CD4-positive, alpha-beta memory T cell (primary cell): ENCODE data around the gene DAPK2. TPM values are rescaled to one million over a fixed set of nuclear protein-coding genes. Genes with fewer than 3 reads are reported as not detected.

ENCODE experiments used
- CTCF ChIA-PET: fragments of 350-600 bp; sonication (Branson Sonifier 250); formaldehyde crosslinking; loops from one replicate; lab custom pipeline; 2021; ENCODE audit warnings: inconsistent platforms; ENCODE audit not compliant: partially characterized antibody; lab: Charles Lee
- POLR2A ChIA-PET: fragments of 350-600 bp; sonication (Branson Sonifier 250); formaldehyde crosslinking; loops from one replicate; lab custom pipeline; 2021; ENCODE audit not compliant: partially characterized antibody; lab: Charles Lee
- DNase-seq, 5 donors: peaks; one replicate each; pipeline versions ENCODE4 v3.0.0 to v3.0.0-alpha.2; 2020 to 2022; ENCODE audit warnings: mixed read lengths in 1 of 5
- H3K27ac ChIP-seq: one replicate; pipeline ENCODE4 v1.7.0; 2013; ENCODE audit warnings: low read depth, low read length
- H3K27me3 ChIP-seq: 2 replicates; pipeline ENCODE4 v1.7.0; 2013; ENCODE audit warnings: mild to moderate bottlenecking, low read length, moderate library complexity; ENCODE audit not compliant: insufficient read depth
- H3K36me3 ChIP-seq: 2 replicates; pipeline ENCODE4 v1.7.0; 2013; ENCODE audit warnings: mild to moderate bottlenecking, low read length, moderate library complexity; ENCODE audit not compliant: insufficient read depth
- H3K4me1 ChIP-seq: 2 replicates; pipeline ENCODE4 v1.7.0; 2013; ENCODE audit warnings: mild to moderate bottlenecking, low read length, moderate library complexity; ENCODE audit not compliant: insufficient read depth
- H3K4me3 ChIP-seq, 2 donors: one replicate each; pipeline ENCODE4 v1.7.0; 2013; ENCODE audit warnings: low read length in 2 of 2, mild to moderate bottlenecking in 1 of 2
- H3K9me3 ChIP-seq, 2 donors: one replicate each; pipeline ENCODE4 v1.7.0; 2013; ENCODE audit warnings: low read length in 2 of 2, control low read depth in 1 of 2; ENCODE audit not compliant: control insufficient read depth in 1 of 2
- H3K27ac Mint-ChIP-seq, 7 donors: one replicate each; pipeline ENCODE4 v1.8.0; 2020 to 2021; ENCODE audit warnings: mixed read lengths in 7 of 7, mild to moderate bottlenecking in 6 of 7, inconsistent platforms in 3 of 7, moderate library complexity in 3 of 7
- H3K27me3 Mint-ChIP-seq, 2 donors: one replicate each; pipeline ENCODE4 v1.8.0; 2020 to 2021; ENCODE audit warnings: mixed read lengths in 2 of 2
- H3K36me3 Mint-ChIP-seq, 2 donors: one replicate each; pipeline ENCODE4 v1.8.0; 2020 to 2021; ENCODE audit warnings: mixed read lengths in 2 of 2, inconsistent platforms in 1 of 2, mild to moderate bottlenecking in 1 of 2
- H3K4me1 Mint-ChIP-seq, 4 donors: one replicate each; pipeline ENCODE4 v1.8.0; 2020 to 2021; ENCODE audit warnings: mixed read lengths in 4 of 4, mild to moderate bottlenecking in 1 of 4
- H3K4me3 Mint-ChIP-seq, 8 donors: one replicate each; pipeline ENCODE4 v1.8.0; 2020 to 2021; ENCODE audit warnings: mixed read lengths in 8 of 8, mild to moderate bottlenecking in 7 of 8, moderate library complexity in 6 of 8, inconsistent platforms in 3 of 8
- H3K9me3 Mint-ChIP-seq, 8 donors: one replicate each; pipeline ENCODE4 v1.8.0; 2020 to 2021; ENCODE audit warnings: mixed read lengths in 8 of 8, mild to moderate bottlenecking in 5 of 8, inconsistent platforms in 3 of 8, moderate library complexity in 1 of 8
- intact Hi-C: fragments of 100-400 bp; cut with micrococcal nuclease; formaldehyde crosslinking; loops from one replicate; pipeline ENCODE4 v1.15.1; 2023
- microRNA-seq: library from miRNA; unstranded; fragments of <30 nt; microRNA quantifications from one replicate; pipeline ENCODE4 v1.2.0, GENCODE V29; 2021; ENCODE audit warnings: borderline replicate concordance, borderline number of aligned reads, borderline microRNAs expressed, mixed read lengths
- polyA plus RNA-seq, 2 donors: library from polyadenylated mRNA; unstranded; fragments of 300-500 nt; fragmentation: Illumina TruSeq; gene quantifications; one replicate each; pipeline ENCODE4 v1.2.3, GENCODE V29; 2021
- total RNA-seq, 2 experiments: library from RNA; stranded (reverse); gene quantifications; one replicate each; pipeline ENCODE4 v1.2.3, GENCODE V29; 2021

The DAPK2 gene
- total and polyA plus RNA-seq, 4 experiments from 2014 or later: 0.93 to 2.9 (median 2.3) TPM; not detected in 1

- Histone ChIP-seq H3K36me3 (no peaks in the 10 kb centered on the region), H3K27me3 (no peaks in the 10 kb centered on the region), H3K9me3 (no peaks in the 10 kb centered on the region), H3K4me1 (peaks cover 37% of the 10 kb centered on the region), H3K27ac (no peak overlapping the region), H3K4me3 (no peak overlapping the region)
- H3K4me1 Mint-ChIP-seq: peaks cover 29 to 48% (median 40%) of the 10 kb centered on the region in 4 donors
- peak overlapping the region in 5 of 8 donors; percentile 36 to 55 (median 39) for H3K4me3 Mint-ChIP-seq
- no peaks in the 10 kb centered on the region for H3K27me3 Mint-ChIP-seq
- intact Hi-C loops: no loop called here
- CTCF ChIA-PET: interaction anchor here (0.7 to 3.7 kb wide), 5 partner anchors 10 to 87 kb away, joined by 3 to 13 read pairs (median 4); no protein-coding TSS in a partner anchor
- peak in 3 of 5 donors; percentile 22 to 38 (median 33) for DNase-seq
- H3K27ac Mint-ChIP-seq: peak overlapping the region; percentile 92 to 99 (median 95)
- POLR2A ChIA-PET: interaction anchor here (1.2 to 4.2 kb wide), 6 partner anchors 8 to 34 kb away, joined by 3 to 46 read pairs (median 10); partner anchors contain the start of gene HERC1
- H3K9me3 Mint-ChIP-seq: no peaks in the 10 kb centered on the region
- no peaks in the 10 kb centered on the region for H3K36me3 Mint-ChIP-seq
Observed at GRCh38 chr15:63858881-63859280, 187.4 kb downstream of the DAPK2 start.

DNA sequence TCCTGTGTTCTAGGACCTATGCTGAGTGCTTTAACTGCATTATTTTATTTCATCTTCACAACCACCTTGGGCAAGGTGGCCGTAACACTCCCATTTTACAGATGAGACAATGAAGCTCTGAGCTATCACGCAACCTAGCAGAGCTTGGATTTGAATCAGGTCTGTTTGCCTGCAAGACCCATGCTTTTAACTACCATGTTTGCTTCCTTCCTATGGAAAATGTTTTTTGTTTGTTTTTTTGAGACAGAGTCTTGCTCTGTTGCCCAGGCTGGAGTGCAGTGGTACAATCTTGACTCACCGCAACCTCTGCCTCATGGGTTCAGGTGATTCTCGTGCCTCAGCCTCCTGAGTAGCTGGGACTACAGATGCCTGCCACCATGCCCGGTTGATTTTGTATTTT is 187.8 kb downstream of the DAPK2 start:
- Mint-ChIP-seq H3K36me3 (no peaks in the 10 kb centered on the region), H3K9me3 (no peaks in the 10 kb centered on the region), H3K27me3 (no peaks in the 10 kb centered on the region), H3K4me3 (peak overlapping the region in 3 of 8 donors; percentile 17 to 55 (median 39)), H3K4me1 (peaks cover 29 to 48% (median 40%) of the 10 kb centered on the region in 4 donors), H3K27ac (peak overlapping the region; percentile 92 to 99 (median 95))
- DNase-seq: no peak
- ChIA-PET POLR2A (interaction anchor here (1.2 to 4.2 kb wide), 5 partner anchors 10 to 34 kb away, joined by 3 to 46 read pairs (median 11); partner anchors contain the start of gene HERC1), CTCF (interaction anchor here (0.7 to 3.7 kb wide), 4 partner anchors 9 to 87 kb away, joined by 3 to 13 read pairs (median 4); no protein-coding TSS in a partner anchor)
- Histone ChIP-seq H3K36me3 (no peaks in the 10 kb centered on the region), H3K9me3 (no peaks in the 10 kb centered on the region), H3K27me3 (no peaks in the 10 kb centered on the region), H3K4me3 (no peak overlapping the region), H3K27ac (no peak overlapping the region), H3K4me1 (peaks cover 37% of the 10 kb centered on the region)
- intact Hi-C loops: no loop called here

DNA sequence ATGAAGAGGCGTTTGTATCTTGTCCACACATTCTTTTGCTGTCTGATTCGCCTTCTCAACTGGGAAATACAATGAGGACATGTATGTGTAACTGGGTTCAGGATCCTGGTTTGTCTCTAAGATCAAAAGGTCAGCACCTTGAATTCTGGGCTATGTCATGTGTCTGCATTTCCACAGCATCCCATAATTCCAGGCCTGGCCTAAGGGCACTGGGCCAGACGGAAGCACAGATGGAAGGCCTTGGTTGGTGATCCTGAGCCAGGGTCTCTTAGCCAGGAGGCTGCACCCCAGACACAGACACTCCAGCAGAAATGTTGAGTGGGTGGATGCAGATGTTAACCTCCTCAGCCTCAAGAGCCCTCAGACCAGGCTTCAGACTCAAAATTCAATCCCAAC is 188.8 kb downstream of the DAPK2 start:
- peak overlapping the region in 6 of 7 donors; percentile 48 to 99 (median 88) for H3K27ac Mint-ChIP-seq
- H3K4me1 ChIP-seq: peaks cover 37% of the 10 kb centered on the region
- ChIA-PET POLR2A (no interaction called here), CTCF (no interaction called here)
- H3K4me3 Mint-ChIP-seq: no peak overlapping the region
- H3K27ac ChIP-seq: no peak overlapping the region
- peaks cover 29 to 48% (median 39%) of the 10 kb centered on the region in 4 donors for H3K4me1 Mint-ChIP-seq
- H3K9me3 ChIP-seq: no peaks in the 10 kb centered on the region
- no peaks in the 10 kb centered on the region for H3K36me3 ChIP-seq
- intact Hi-C loops: no loop called here
- H3K27me3 Mint-ChIP-seq: peaks cover 0 to 1% of the 10 kb centered on the region in 2 donors
- no peak for DNase-seq
- no peaks in the 10 kb centered on the region for H3K27me3 ChIP-seq
- no peaks in the 10 kb centered on the region for H3K36me3 Mint-ChIP-seq
- no peak overlapping the region for H3K4me3 ChIP-seq
- H3K9me3 Mint-ChIP-seq: no peaks in the 10 kb centered on the region

Small RNAs within 50 kb of the gene (microRNA-seq; reads per million reads assigned to microRNA genes)
- gene MIR422A: not detected

Other genes starting within 250 kb of the DAPK2 start
- gene HERC1, start 212.5 kb downstream of the DAPK2 start, total RNA-seq: 100 to 1,000 TPM; 172 to 186 TPM
- 10 to 100 TPM; 17.2 to 33.7 TPM for gene HERC1, start 212.5 kb downstream of the DAPK2 start, polyA plus RNA-seq
- 10 to 100 TPM; 35.0 to 36.4 TPM for gene CIAO2A, start 47.4 kb upstream of the DAPK2 start, total RNA-seq
- 100 to 1,000 TPM in 1 of 2 donors, 10 to 100 TPM in 1; 70.0 to 134 TPM for gene CIAO2A, start 47.4 kb upstream of the DAPK2 start, polyA plus RNA-seq
- gene SNX1, start 49.5 kb upstream of the DAPK2 start, total RNA-seq: 100 to 1,000 TPM; 147 to 155 TPM
- 10 to 100 TPM; 58.3 to 73.6 TPM for gene SNX1, start 49.5 kb upstream of the DAPK2 start, polyA plus RNA-seq
- gene SNX22, start 105.2 kb upstream of the DAPK2 start, total RNA-seq: under 1 TPM; 0.33 to 0.70 TPM
- gene SNX22, start 105.2 kb upstream of the DAPK2 start, polyA plus RNA-seq: under 1 TPM; 0.32 to 0.95 TPM
- gene PPIB, start 116.5 kb upstream of the DAPK2 start, total RNA-seq: 100 to 1,000 TPM; 247 to 271 TPM
- gene PPIB, start 116.5 kb upstream of the DAPK2 start, polyA plus RNA-seq: 100 to 1,000 TPM; 616 to 730 TPM